Esophagus muscularis mucosa (tissue), 4 donors: ENCODE data around the gene HSPA4. TPM values are rescaled to one million over a fixed set of nuclear protein-coding genes. Genes with fewer than 3 reads are reported as not detected.

Experiments
- DNase-seq: peaks from one replicate; pipeline ENCODE4 v3.0.0-alpha.2; 2017; ENCODE audit errors: extremely low spot score
- H3K27ac ChIP-seq, 4 donors: fragments of 200-600 bp; sonication (generic); replicated peaks in 1 of 4; 1 replicate in 3 of 4; 2 replicates in 1 of 4; pipeline ENCODE4 v1.5.1; 2016 to 2019; ENCODE audit warnings: mild to moderate bottlenecking in 1 of 4
- H3K27me3 ChIP-seq, 4 donors: fragments of 200-600 bp; sonication (generic); one replicate each; pipeline versions ENCODE4 v1.5.1 to v1.6.0; 2016 to 2019
- H3K36me3 ChIP-seq, 4 donors: fragments of 200-600 bp; sonication (generic); one replicate each; pipeline ENCODE4 v1.5.1; 2016 to 2019
- H3K4me1 ChIP-seq, 4 donors: fragments of 200-600 bp; sonication (generic); one replicate each; pipeline ENCODE4 v1.5.1; 2016 to 2019
- H3K4me3 ChIP-seq, 4 donors: fragments of 200-600 bp; sonication (generic); 1 replicate in 2 of 4; 2 replicates in 2 of 4; pipeline ENCODE4 v1.5.1; 2016 to 2019; ENCODE audit warnings: mild to moderate bottlenecking in 4 of 4, moderate library complexity in 1 of 4
- H3K9me3 ChIP-seq, 4 donors: fragments of 200-600 bp; sonication (generic); 1 replicate in 3 of 4; 2 replicates in 1 of 4; pipeline ENCODE4 v1.5.1; 2016 to 2019
- CTCF ChIP-seq, 3 experiments: fragments of 200-600 bp in 2 of 3; fragments of 450-650 bp in 1 of 3; sonication (generic) in 2 of 3; IDR thresholded peaks; one replicate each; pipeline ENCODE4 v1.5.1; 2017 to 2019; ENCODE audit warnings: antibody characterized with exemption in 3 of 3, mild to moderate bottlenecking in 2 of 3, moderate library complexity in 1 of 3
- EP300 ChIP-seq: sonication (generic); formaldehyde crosslinking; IDR thresholded peaks from one replicate; pipeline ENCODE4 v1.6.1; 2017; ENCODE audit warnings: antibody characterized with exemption
- POLR2A ChIP-seq: fragments of 450-650 bp; IDR thresholded peaks from one replicate; pipeline ENCODE4 v1.6.1; 2017; ENCODE audit warnings: antibody characterized with exemption, moderate library complexity, mild to moderate bottlenecking, low read depth
- POLR2AphosphoS5 ChIP-seq, 2 donors: sonication (generic); formaldehyde crosslinking; IDR thresholded peaks; one replicate each; pipeline ENCODE4 v1.6.1; 2017; ENCODE audit warnings: antibody characterized with exemption in 2 of 2
- WGBS: methylation state at CpG from one replicate; pipeline ENCODE4 v1.1.5; 2018; 5-methylcytosine and 5-hydroxymethylcytosine counted together
- intact Hi-C: fragments of 100-400 bp; cut with DNase I; formaldehyde crosslinking; loops from one replicate; pipeline ENCODE4 v1.15.1; 2023
- total RNA-seq, 4 donors: library from RNA; depleted of rRNA; stranded (reverse); fragments of >200 nt; gene quantifications; one replicate each; pipeline versions ENCODE4 v1.1.0 to v1.2.1, GENCODE V29; 2016

HSPA4 gene
- total RNA-seq, 4 donors from 2014 or later, result 54.1 to 65.2 (median 55.3) TPM

GRCh38 chr5:133121080-133121479 lies 69.3 kb downstream of the HSPA4 start:
- intact Hi-C loops, result no loop called here
- Histone ChIP-seq H3K36me3 (no peaks in the 10 kb centered on the region), H3K4me3 (no peak overlapping the region), H3K9me3 (no peaks in the 10 kb centered on the region), H3K27me3 (no peaks in the 10 kb centered on the region), H3K4me1 (peaks cover 0 to 6% (median 0%) of the 10 kb centered on the region in 4 donors), H3K27ac (no peak overlapping the region)
- no peak for DNase-seq
- WGBS, result 47% methylated on average over 2 of the region's 2 CpGs
- TF ChIP-seq EP300 (no peak), POLR2A (no peak), CTCF (IDR thresholded peaks at IDR 0.05) (no peak), POLR2AphosphoS5 (IDR thresholded peaks at IDR 0.05) (no peak)

DNA sequence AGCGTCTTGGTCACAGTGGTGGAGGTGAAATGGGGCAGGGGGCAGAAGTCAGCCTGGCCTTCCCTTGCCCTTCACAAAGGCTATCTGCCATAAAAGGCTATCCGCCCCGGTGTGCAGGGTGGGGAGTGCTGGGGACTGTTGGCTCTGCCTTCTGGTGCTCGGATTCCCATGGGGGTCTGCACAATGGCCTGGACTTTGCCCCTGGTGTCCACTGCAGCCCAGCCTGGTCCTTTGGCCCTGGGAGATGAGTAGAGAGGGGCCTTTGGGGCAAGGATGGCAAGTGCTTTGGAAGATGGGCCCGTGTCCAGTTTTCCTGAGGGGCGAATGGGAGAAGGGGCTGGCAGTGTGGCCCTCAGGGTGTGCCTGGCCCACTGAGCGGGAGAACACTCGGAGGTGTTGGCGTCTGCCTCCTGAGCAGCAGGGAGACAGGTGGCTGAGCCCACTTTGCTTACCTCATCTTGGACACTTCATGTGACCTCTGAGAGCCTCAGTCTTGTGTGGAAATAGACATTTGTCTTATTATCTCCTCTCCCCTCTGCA lies 69.9 kb downstream of the HSPA4 start:
- Histone ChIP-seq H3K27me3 (no peaks in the 10 kb centered on the region), H3K4me3 (no peak overlapping the region), H3K36me3 (no peaks in the 10 kb centered on the region), H3K9me3 (no peaks in the 10 kb centered on the region), H3K27ac (no peak overlapping the region), H3K4me1 (peaks cover 0 to 6% (median 0%) of the 10 kb centered on the region in 4 donors)
- TF ChIP-seq POLR2A, result no peak
- no peak for TF ChIP-seq POLR2AphosphoS5 (IDR thresholded peaks at IDR 0.05)
- no peak for TF ChIP-seq CTCF (IDR thresholded peaks at IDR 0.05)
- DNase-seq, result no peak
- intact Hi-C loops, result no loop called here
- WGBS, result 90% methylated on average over 9 of the region's 9 CpGs

GRCh38 chr5:133122711-133123110 lies 70.9 kb downstream of the HSPA4 start:
- Histone ChIP-seq H3K4me1 (peaks cover 0 to 6% (median 0%) of the 10 kb centered on the region in 4 donors), H3K9me3 (no peaks in the 10 kb centered on the region), H3K27me3 (no peaks in the 10 kb centered on the region), H3K27ac (no peak overlapping the region), H3K4me3 (no peak overlapping the region), H3K36me3 (no peaks in the 10 kb centered on the region)
- TF ChIP-seq CTCF (IDR thresholded peaks at IDR 0.05), result no peak
- TF ChIP-seq POLR2A, result no peak
- no peak for TF ChIP-seq EP300
- TF ChIP-seq POLR2AphosphoS5 (IDR thresholded peaks at IDR 0.05), result no peak
- no peak for DNase-seq
- intact Hi-C loops, result no loop called here
- 75% methylated on average over 4 of the region's 4 CpGs for WGBS

GRCh38 chr5:133123297-133123696 lies 71.5 kb downstream of the HSPA4 start:
- Histone ChIP-seq H3K27me3 (no peaks in the 10 kb centered on the region), H3K27ac (no peak overlapping the region), H3K36me3 (no peaks in the 10 kb centered on the region), H3K9me3 (no peaks in the 10 kb centered on the region), H3K4me1 (peaks cover 0 to 6% (median 0%) of the 10 kb centered on the region in 4 donors), H3K4me3 (no peak overlapping the region)
- TF ChIP-seq CTCF (IDR thresholded peaks at IDR 0.05), result no peak
- no peak for TF ChIP-seq EP300
- no peak for TF ChIP-seq POLR2A
- TF ChIP-seq POLR2AphosphoS5 (IDR thresholded peaks at IDR 0.05), result no peak
- intact Hi-C loops, result no loop called here
- 96% methylated on average over 2 of the region's 2 CpGs for whole genome bisulfite sequencing
- no peak for DNase-seq

- no peaks in the 10 kb centered on the region for H3K27me3 ChIP-seq
- WGBS, result 69% methylated on average over 4 of the region's 4 CpGs
- intact Hi-C loops, result no loop called here
- DNase-seq, result no peak
- peaks cover 0 to 5% (median 0%) of the 10 kb centered on the region in 4 donors for H3K4me1 ChIP-seq
- H3K9me3 ChIP-seq, result no peaks in the 10 kb centered on the region
- H3K36me3 ChIP-seq, result no peaks in the 10 kb centered on the region
- TF ChIP-seq POLR2A (no peak), POLR2AphosphoS5 (IDR thresholded peaks at IDR 0.05) (no peak), CTCF (IDR thresholded peaks at IDR 0.05) (no peak), EP300 (no peak)
- no peak overlapping the region for H3K27ac ChIP-seq
- H3K4me3 ChIP-seq, result no peak overlapping the region
Observed at GRCh38 chr5:133124891-133125290, 73.1 kb downstream of the HSPA4 start.
